ENCODE data around the gene SPTY2D1.
A peak's percentile ranks its signal among the peaks of the same experiment; 100 is the strongest.
"Not testable (repeated sequence)": the region's sequence is repeated elsewhere in the genome, so short reads cannot be mapped to it uniquely, and the experiment has no call there.

The SPTY2D1 gene, protein sequence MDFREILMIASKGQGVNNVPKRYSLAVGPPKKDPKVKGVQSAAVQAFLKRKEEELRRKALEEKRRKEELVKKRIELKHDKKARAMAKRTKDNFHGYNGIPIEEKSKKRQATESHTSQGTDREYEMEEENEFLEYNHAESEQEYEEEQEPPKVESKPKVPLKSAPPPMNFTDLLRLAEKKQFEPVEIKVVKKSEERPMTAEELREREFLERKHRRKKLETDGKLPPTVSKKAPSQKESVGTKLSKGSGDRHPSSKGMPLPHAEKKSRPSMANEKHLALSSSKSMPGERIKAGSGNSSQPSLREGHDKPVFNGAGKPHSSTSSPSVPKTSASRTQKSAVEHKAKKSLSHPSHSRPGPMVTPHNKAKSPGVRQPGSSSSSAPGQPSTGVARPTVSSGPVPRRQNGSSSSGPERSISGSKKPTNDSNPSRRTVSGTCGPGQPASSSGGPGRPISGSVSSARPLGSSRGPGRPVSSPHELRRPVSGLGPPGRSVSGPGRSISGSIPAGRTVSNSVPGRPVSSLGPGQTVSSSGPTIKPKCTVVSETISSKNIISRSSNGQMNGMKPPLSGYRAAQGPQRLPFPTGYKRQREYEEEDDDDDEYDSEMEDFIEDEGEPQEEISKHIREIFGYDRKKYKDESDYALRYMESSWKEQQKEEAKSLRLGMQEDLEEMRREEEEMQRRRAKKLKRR

GRCh38 chr11:18634140-18635032 is at the start of gene SPTY2D1:
SPTY2D1 (minus strand) TSS chr11:18634342; CDS start chr11:18634257, 85 bp downstream.
- peak; percentile 92 to 95 (median 93) for DNase-seq (ENCODE audit: low read depth in 2 of 3, low spot score in 2 of 3)

GRCh38 chr11:18682466-18682865 is 48.3 kb upstream of the SPTY2D1 start:
- DNase-seq (ENCODE audit: low read depth in 2 of 3, low spot score in 2 of 3), result no peak

DNA sequence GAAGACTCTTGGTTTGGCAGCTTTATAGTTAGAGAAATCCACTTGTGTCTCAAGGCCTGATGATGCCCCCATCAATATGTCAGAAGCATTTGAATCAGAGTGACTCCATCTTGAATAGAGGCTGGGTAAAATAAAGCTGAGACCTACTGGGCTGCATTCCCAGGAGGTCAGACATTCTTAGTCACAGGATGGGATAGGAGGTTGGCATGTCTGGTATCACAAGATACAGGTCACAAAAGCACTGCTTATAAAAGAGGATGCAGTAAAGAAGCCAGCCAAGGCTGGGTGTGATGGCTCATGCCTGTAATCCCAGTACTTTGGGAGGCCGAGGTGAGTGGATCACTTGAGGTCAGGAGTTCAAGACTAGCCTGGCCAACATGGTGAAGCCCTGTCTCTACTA is 47.8 kb upstream of the SPTY2D1 start:
- DNase-seq (ENCODE audit: low read depth in 2 of 3, low spot score in 2 of 3), result not testable (repeated sequence)

GRCh38 chr11:18677560-18677959 is 43.4 kb upstream of the SPTY2D1 start:
- DNase-seq (ENCODE audit: low read depth in 2 of 3, low spot score in 2 of 3), result no peak

DNA sequence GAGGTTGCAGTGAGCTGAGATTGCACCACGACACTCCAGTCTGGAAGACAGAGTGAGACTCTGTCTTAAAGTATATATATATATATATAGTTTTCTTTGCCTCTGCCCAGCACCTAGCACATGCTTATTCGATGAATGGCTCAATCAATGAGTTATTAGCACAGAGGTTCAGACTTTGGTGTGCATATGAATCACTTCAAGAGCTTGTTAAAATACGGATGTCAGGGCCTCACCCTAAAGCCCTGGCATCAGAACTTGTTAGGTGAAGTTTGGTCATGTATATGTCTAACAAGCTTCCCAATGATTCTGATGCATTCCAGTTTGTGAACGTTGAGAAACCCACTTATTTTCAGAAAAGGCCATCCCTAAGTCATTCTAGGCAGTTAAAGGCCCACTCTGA is 42.7 kb upstream of the SPTY2D1 start:
- DNase-seq (ENCODE audit: low read depth in 2 of 3, low spot score in 2 of 3), result no peak

- DNase-seq (ENCODE audit: low read depth in 2 of 3, low spot score in 2 of 3), result not testable (repeated sequence)
Measured at GRCh38 chr11:18672209-18672608, 38.1 kb upstream of the SPTY2D1 start.

- no peak for DNase-seq (ENCODE audit: low read depth in 2 of 3, low spot score in 2 of 3)
Measured at GRCh38 chr11:18671246-18671645, 37.1 kb upstream of the SPTY2D1 start.

GRCh38 chr11:18669711-18670110 is 35.6 kb upstream of the SPTY2D1 start:
- no peak for DNase-seq (ENCODE audit: low read depth in 2 of 3, low spot score in 2 of 3)

- DNase-seq (ENCODE audit: low read depth in 2 of 3, low spot score in 2 of 3), result no peak
Measured at GRCh38 chr11:18669219-18669596, 35.1 kb upstream of the SPTY2D1 start.

- DNase-seq (ENCODE audit: low read depth in 2 of 3, low spot score in 2 of 3), result no peak
Measured at GRCh38 chr11:18668131-18668530, 34.0 kb upstream of the SPTY2D1 start.

GRCh38 chr11:18665353-18665872 is 31.3 kb upstream of the SPTY2D1 start:
- not testable (repeated sequence) for DNase-seq (ENCODE audit: low read depth in 2 of 3, low spot score in 2 of 3)

DNA sequence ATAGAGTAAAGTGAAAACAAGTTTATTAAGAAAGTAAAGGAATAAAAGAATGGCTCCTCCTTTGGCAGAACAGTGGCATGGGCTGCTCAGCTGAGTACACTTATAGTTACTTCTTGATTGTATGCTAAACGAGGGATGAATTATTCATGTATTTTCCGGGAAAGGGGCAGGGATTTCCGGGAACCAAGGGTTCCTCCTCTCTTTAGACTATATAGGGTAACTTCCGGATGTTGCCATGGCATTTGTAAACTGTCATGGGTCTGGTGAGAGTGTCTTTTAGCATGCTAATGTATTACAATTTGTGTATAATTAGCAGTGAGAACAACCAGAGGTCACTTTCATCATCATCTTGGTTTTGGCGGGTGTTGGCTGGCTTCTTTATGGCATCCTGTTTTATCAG is 23.5 kb upstream of the SPTY2D1 start:
- DNase-seq (ENCODE audit: low read depth in 2 of 3, low spot score in 2 of 3), result no peak

GRCh38 chr11:18650859-18651557 is 16.9 kb upstream of the SPTY2D1 start:
- DNase-seq (ENCODE audit: low read depth in 2 of 3, low spot score in 2 of 3), result peak in 1 of 3 experiments; percentile 20

DNA sequence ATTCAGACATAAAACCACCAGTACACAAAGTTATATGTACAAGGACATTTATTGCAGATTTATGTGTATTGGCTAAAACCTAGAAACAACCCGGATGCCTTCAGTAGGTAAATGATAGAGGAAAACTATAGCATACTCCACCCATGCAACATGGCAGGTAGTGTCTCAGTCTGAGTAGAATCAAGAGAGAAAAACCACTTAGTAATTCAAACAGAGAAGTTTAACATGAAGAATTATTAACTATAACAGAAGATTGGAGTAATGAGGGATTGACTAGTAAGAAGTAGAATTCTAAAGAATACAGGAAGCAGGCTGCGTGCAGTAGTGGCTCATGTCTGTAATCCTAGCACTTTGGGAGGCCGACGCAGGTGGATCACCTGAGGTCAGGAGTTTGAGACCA is 16.2 kb upstream of the SPTY2D1 start:
- no peak for DNase-seq (ENCODE audit: low read depth in 2 of 3, low spot score in 2 of 3)

- DNase-seq (ENCODE audit: low read depth in 2 of 3, low spot score in 2 of 3), result not testable (repeated sequence)
Measured at GRCh38 chr11:18643034-18643433, 8.9 kb upstream of the SPTY2D1 start.

DNA sequence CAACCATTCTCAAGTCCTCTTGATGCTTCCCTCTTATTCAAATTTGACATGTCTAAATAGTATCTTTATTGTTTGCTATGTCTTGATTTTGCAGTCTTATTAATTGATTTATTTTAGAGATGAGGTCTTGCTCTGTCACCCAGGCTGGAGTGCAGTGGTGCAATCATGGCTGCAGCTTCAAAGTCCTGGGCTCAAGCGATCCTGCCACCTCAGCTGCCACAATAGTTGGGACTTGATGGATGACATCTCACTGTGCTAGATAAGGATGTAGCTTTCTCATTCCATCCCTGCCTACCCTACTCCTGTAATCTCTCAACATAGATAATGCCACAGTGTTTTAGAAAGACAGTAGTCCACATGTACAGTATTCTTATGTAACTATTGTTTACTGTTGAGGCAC is 7.5 kb upstream of the SPTY2D1 start:
- no peak for DNase-seq (ENCODE audit: low read depth in 2 of 3, low spot score in 2 of 3)

DNA sequence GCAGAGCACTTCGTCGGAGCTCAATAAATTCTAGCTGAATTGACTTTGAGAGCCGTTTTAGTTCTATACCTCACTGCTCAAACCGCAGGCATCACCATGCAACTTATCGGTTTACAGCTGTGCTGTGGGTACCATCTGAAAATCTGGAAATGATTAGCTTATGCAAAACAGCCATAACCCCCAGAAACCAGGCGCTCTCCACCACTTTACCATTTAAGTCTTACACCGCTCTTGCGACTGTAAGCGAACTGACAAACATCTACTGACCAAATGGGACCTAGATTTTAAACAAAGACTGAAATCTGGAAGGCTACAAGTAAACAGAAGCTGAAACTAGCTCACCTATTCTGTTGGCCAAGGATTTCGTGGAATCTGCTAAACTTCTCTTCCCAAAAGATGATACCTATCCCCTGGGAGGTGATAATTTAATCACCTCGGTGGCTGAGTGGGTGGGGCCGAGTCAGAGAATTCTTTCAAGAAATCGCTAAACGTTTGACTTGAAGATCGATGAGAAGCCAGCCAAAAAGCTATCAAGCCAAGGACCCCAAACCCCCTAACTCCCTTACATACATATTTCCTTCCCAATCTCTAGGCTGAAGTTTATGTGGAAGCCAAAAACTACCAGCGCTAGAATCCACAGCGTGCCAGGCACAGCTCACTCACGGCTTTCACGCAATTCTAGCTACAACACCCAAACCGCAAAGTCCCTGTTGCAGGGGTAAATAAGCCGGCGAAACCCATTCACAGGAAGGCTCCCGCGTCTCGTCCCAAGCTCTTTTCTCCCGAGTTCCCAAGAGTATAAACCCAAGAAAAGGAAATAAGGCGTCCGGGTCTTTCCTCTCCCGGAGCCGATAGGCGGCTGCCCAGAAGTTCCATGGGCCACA is 644 bp downstream of the SPTY2D1 start:
- DNase-seq (ENCODE audit: low read depth in 2 of 3, low spot score in 2 of 3), result no peak

GRCh38 chr11:18632841-18633240 is 1.3 kb downstream of the SPTY2D1 start:
- no peak for DNase-seq (ENCODE audit: low read depth in 2 of 3, low spot score in 2 of 3)

DNA sequence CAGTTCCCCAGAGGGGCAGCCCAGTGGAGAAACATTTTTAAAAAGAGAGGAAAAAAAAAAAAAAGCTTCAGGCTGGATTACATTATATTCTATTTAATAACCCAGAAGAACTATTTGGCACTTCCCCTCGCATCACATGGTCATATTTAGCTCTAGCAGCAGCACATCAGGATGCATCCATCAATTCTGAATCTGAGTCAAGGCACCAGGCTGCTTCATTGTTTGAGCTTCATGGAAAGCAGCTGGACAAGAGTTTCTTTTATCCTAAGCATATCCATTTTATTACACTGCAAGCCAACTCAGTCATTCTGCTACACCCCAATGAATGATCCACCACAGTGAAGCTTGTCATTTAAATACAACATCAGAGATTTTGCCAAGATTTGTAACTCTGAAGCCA is 10.0 kb downstream of the SPTY2D1 start:
- DNase-seq (ENCODE audit: low read depth in 2 of 3, low spot score in 2 of 3), result no peak

- DNase-seq (ENCODE audit: low read depth in 2 of 3, low spot score in 2 of 3), result no peak
Measured at GRCh38 chr11:18623707-18624106, 10.4 kb downstream of the SPTY2D1 start.

Data from activated CD8-positive, alpha-beta memory T cell treated with anti-CD3 and anti-CD28 coated beads for 48 hours (primary cell).